Measurements from ENCODE around the gene HENMT1. TPM values are rescaled to one million over a fixed set of nuclear protein-coding genes. Genes with fewer than 3 reads are reported as not detected.

Gene HENMT1
- polyA plus RNA-seq, 1 of the 3 experiments (the other 2 are of a cell fraction): 0.03 TPM

DNA sequence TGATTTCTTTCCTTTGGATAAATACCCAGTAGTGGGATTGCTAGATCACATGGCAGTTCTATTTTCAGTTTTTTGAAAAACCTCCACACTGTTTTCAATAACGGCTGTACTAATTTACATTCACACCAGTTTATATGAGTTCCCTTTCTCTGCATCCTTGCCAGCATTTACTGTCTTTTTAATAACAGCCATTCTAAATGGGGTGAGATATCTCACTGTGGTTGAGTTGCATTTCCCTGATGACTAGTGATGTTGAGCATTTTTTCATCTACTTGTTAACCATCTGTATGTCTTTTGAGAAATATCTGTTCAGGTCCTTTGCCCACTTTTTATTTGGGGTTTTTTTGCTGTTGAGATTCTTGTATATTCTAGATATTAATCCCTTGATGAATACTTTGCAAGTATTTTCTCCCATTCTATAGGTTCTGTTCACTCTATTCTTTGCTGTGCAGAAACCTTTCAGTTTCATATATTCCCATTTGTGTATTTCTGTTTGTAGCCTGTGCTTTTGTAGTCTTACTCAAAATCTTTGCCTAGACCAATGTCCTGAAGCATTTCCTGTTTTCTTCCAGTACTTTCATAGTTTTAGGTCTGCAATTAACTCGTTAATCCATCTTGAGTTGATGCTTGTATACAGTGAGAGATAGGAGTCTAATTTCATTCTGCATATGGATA, 7.3 kb downstream of the HENMT1 start (continued):
- TF ChIP-seq, protein P1, sequence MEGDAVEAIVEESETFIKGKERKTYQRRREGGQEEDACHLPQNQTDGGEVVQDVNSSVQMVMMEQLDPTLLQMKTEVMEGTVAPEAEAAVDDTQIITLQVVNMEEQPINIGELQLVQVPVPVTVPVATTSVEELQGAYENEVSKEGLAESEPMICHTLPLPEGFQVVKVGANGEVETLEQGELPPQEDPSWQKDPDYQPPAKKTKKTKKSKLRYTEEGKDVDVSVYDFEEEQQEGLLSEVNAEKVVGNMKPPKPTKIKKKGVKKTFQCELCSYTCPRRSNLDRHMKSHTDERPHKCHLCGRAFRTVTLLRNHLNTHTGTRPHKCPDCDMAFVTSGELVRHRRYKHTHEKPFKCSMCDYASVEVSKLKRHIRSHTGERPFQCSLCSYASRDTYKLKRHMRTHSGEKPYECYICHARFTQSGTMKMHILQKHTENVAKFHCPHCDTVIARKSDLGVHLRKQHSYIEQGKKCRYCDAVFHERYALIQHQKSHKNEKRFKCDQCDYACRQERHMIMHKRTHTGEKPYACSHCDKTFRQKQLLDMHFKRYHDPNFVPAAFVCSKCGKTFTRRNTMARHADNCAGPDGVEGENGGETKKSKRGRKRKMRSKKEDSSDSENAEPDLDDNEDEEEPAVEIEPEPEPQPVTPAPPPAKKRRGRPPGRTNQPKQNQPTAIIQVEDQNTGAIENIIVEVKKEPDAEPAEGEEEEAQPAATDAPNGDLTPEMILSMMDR (IDR thresholded peaks at IDR 0.05): no peak
- TF ChIP-seq JUND (IDR thresholded peaks at IDR 0.05): no peak

DNA sequence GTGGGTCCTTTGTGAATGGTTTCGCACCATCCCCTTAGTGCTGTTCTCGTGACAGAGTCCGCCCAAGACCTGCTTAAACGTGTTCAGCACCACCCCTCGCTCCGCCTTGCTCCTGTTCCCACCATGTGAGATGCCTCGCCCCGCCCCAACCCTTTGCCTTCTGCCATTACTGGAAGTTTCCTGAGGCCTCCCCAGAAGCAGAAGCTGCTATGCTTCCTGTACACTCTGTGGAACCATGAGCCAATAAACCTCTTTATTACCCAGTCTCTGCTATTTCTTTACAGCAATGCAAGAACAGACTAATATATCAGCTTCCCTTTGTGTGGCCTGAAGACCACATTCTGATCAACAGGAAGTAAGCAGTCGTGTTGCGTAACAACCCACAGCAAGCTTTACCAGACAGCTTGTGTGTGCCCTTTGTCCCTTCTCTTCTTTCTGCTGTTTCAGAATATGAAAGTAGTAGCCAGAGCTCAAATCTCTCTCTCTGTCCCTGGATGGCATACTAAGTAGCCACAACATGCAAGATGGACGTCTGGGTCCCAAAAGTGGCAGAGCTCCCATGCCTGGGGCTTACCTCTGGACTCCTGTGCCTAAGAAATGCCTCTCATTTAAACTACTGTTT, 14.1 kb downstream of the HENMT1 start:
- Histone ChIP-seq H3F3A (replicated peaks; ENCODE audit: insufficient read depth) (no peaks in the 10 kb centered on the region), H3K4me1 (ENCODE audit: control insufficient read depth in 1 of 2, insufficient read depth in 2 of 2, low read depth in 1 of 2, low read length in 1 of 2) (peaks cover 0 to 4% of the 10 kb centered on the region in 2 experiments; a peak in 1 of 4 replicates), H3K9me3 (no peaks in the 10 kb centered on the region), H3K36me3 (replicated peaks in 1 of 2; ENCODE audit: control insufficient read depth in 1 of 2, insufficient read depth in 2 of 2, low read length in 1 of 2) (no peaks in the 10 kb centered on the region), H2AFZ (ENCODE audit: low read depth) (no peak overlapping the region), H3K9me2 (no peaks in the 10 kb centered on the region), H3K27me3 (ENCODE audit: insufficient read depth) (no peaks in the 10 kb centered on the region; the same call in 1 of the 2 replicates), H3K4me2 (no peak overlapping the region), H3K9ac (no peak overlapping the region), H3K4me3 (ENCODE audit: low read depth in 2 of 2, low read length in 1 of 2) (no peak overlapping the region), H4K20me1 (ENCODE audit: insufficient read depth) (no peaks in the 10 kb centered on the region), H3K79me2 (ENCODE audit: insufficient read depth) (no peaks in the 10 kb centered on the region), H3K27ac (ENCODE audit: low read depth in 2 of 2, low read length in 1 of 2) (no peak overlapping the region)
- ChIA-PET POLR2A (no interaction called here), CTCF (interaction anchor here (0.8 to 3.1 kb wide), 5 partner anchors 16 to 251 kb away, joined by 3 to 24 read pairs (median 3); partner anchors contain the start of genes EEIG2 and PRPF38B)
- no peak for DNase-seq
- TF ChIP-seq SMC3 (IDR thresholded peaks at IDR 0.05; ENCODE audit: low read depth, low read length) (no peak), RXRA (IDR thresholded peaks at IDR 0.05; ENCODE audit: borderline replicate concordance, low read depth) (no peak), NFIC (IDR thresholded peaks at IDR 0.05; ENCODE audit: borderline replicate concordance) (no peak), RCOR1 (IDR thresholded peaks at IDR 0.05; ENCODE audit: low read length) (no peak), MEF2A (IDR thresholded peaks at IDR 0.05; ENCODE audit: borderline replicate concordance, low read depth) (no peak)
- WGBS (ENCODE audit: low lambda C conversion rate): 79% methylated on average over 11 of the region's 11 CpGs

DNA sequence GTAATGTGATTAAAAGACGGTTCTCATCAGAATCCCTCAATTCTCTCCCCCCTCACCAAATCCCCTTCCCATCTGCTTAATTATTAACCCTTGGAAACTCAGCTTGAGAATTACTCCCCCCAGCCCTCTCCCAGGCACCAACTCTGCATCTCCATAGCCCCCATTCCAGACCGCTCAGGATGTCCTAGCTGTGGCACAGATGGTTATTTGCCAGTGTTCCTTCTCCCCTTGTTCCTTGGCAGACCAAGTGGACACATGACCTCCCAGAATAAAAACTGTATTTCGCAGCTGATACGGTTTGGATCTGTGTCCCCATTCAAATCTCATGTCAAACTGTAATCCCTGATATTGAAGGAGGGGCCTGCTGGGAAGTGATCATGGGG, 14.6 kb downstream of the HENMT1 start:
- H2AFZ ChIP-seq (ENCODE audit: low read depth): no peak overlapping the region
- ChIA-PET POLR2A (no interaction called here), CTCF (interaction anchor here (1.7 to 3.1 kb wide), 2 partner anchors 134 to 252 kb away, joined by 8 to 24 read pairs; no protein-coding TSS in a partner anchor)
- no peaks in the 10 kb centered on the region; the same call in 1 of the 2 replicates for H3K27me3 ChIP-seq (ENCODE audit: insufficient read depth)
- DNase-seq: no peak
- no peaks in the 10 kb centered on the region for H3F3A ChIP-seq (replicated peaks; ENCODE audit: insufficient read depth)
- no peaks in the 10 kb centered on the region for H3K9me2 ChIP-seq
- no peaks in the 10 kb centered on the region for H4K20me1 ChIP-seq (ENCODE audit: insufficient read depth)
- H3K4me1 ChIP-seq (ENCODE audit: control insufficient read depth in 1 of 2, insufficient read depth in 2 of 2, low read depth in 1 of 2, low read length in 1 of 2): peaks cover 0 to 4% of the 10 kb centered on the region in 2 experiments; a peak in 1 of 4 replicates
- no peak overlapping the region for H3K9ac ChIP-seq
- 87% methylated on average over 4 of the region's 4 CpGs for WGBS (ENCODE audit: low lambda C conversion rate)
- H3K36me3 ChIP-seq (replicated peaks in 1 of 2; ENCODE audit: control insufficient read depth in 1 of 2, insufficient read depth in 2 of 2, low read length in 1 of 2): no peaks in the 10 kb centered on the region
- H3K79me2 ChIP-seq (ENCODE audit: insufficient read depth): no peaks in the 10 kb centered on the region
- TF ChIP-seq, protein P2, sequence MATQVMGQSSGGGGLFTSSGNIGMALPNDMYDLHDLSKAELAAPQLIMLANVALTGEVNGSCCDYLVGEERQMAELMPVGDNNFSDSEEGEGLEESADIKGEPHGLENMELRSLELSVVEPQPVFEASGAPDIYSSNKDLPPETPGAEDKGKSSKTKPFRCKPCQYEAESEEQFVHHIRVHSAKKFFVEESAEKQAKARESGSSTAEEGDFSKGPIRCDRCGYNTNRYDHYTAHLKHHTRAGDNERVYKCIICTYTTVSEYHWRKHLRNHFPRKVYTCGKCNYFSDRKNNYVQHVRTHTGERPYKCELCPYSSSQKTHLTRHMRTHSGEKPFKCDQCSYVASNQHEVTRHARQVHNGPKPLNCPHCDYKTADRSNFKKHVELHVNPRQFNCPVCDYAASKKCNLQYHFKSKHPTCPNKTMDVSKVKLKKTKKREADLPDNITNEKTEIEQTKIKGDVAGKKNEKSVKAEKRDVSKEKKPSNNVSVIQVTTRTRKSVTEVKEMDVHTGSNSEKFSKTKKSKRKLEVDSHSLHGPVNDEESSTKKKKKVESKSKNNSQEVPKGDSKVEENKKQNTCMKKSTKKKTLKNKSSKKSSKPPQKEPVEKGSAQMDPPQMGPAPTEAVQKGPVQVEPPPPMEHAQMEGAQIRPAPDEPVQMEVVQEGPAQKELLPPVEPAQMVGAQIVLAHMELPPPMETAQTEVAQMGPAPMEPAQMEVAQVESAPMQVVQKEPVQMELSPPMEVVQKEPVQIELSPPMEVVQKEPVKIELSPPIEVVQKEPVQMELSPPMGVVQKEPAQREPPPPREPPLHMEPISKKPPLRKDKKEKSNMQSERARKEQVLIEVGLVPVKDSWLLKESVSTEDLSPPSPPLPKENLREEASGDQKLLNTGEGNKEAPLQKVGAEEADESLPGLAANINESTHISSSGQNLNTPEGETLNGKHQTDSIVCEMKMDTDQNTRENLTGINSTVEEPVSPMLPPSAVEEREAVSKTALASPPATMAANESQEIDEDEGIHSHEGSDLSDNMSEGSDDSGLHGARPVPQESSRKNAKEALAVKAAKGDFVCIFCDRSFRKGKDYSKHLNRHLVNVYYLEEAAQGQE (IDR thresholded peaks at IDR 0.05; ENCODE audit: low read depth, low read length): no peak
- TF ChIP-seq, protein P3, sequence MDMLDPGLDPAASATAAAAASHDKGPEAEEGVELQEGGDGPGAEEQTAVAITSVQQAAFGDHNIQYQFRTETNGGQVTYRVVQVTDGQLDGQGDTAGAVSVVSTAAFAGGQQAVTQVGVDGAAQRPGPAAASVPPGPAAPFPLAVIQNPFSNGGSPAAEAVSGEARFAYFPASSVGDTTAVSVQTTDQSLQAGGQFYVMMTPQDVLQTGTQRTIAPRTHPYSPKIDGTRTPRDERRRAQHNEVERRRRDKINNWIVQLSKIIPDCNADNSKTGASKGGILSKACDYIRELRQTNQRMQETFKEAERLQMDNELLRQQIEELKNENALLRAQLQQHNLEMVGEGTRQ (IDR thresholded peaks at IDR 0.05; ENCODE audit: borderline replicate concordance, low read depth, low read length): no peak
- TF ChIP-seq, protein P1 (IDR thresholded peaks at IDR 0.05): no peak
- TF ChIP-seq NFIC (IDR thresholded peaks at IDR 0.05; ENCODE audit: borderline replicate concordance) (no peak), SMC3 (IDR thresholded peaks at IDR 0.05; ENCODE audit: low read depth, low read length) (no peak), EP300 (IDR thresholded peaks at IDR 0.05; ENCODE audit: borderline replicate concordance in 1 of 2, low read depth in 1 of 2, low read length in 1 of 2) (no peak)
- TF ChIP-seq, protein P4, sequence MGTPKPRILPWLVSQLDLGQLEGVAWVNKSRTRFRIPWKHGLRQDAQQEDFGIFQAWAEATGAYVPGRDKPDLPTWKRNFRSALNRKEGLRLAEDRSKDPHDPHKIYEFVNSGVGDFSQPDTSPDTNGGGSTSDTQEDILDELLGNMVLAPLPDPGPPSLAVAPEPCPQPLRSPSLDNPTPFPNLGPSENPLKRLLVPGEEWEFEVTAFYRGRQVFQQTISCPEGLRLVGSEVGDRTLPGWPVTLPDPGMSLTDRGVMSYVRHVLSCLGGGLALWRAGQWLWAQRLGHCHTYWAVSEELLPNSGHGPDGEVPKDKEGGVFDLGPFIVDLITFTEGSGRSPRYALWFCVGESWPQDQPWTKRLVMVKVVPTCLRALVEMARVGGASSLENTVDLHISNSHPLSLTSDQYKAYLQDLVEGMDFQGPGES (IDR thresholded peaks at IDR 0.05; ENCODE audit: low read depth, low read length): no peak
- H3K4me2 ChIP-seq: no peak overlapping the region
- no peak overlapping the region for H3K27ac ChIP-seq (ENCODE audit: low read depth in 2 of 2, low read length in 1 of 2)
- no peak overlapping the region for H3K4me3 ChIP-seq (ENCODE audit: low read depth in 2 of 2, low read length in 1 of 2)
- no peaks in the 10 kb centered on the region for H3K9me3 ChIP-seq
